Suprapubic skin (tissue), 4 donors: ENCODE results near the gene CDC25A. TPM values are rescaled to one million over a fixed set of nuclear protein-coding genes. Genes with fewer than 3 reads are reported as not detected.
"Not testable (repeated sequence)": the region's sequence is repeated elsewhere in the genome, so short reads cannot be mapped to it uniquely, and the experiment has no call there.

Experiments used
- DNase-seq, 2 donors: peaks; one replicate each; pipeline ENCODE4 v3.0.0-alpha.2; 2019; ENCODE audit warnings: low spot score in 2 of 2
- H3K27ac ChIP-seq: fragments of 200-600 bp; sonication (generic); one replicate; pipeline ENCODE4 v1.5.1; 2019
- H3K27me3 ChIP-seq: fragments of 200-600 bp; sonication (generic); one replicate; pipeline ENCODE4 v1.5.1; 2019
- H3K36me3 ChIP-seq: fragments of 200-600 bp; sonication (generic); one replicate; pipeline ENCODE4 v1.5.1; 2019
- H3K4me1 ChIP-seq: fragments of 200-600 bp; sonication (generic); one replicate; pipeline ENCODE4 v1.5.1; 2019
- H3K4me3 ChIP-seq: fragments of 200-600 bp; sonication (generic); one replicate; pipeline ENCODE4 v1.5.1; 2019; ENCODE audit warnings: mild to moderate bottlenecking
- H3K9me3 ChIP-seq: fragments of 200-600 bp; sonication (generic); one replicate; pipeline ENCODE4 v1.5.1; 2019
- EP300 ChIP-seq: sonication (generic); formaldehyde crosslinking; IDR thresholded peaks from one replicate; pipeline ENCODE4 v1.6.1; 2017; ENCODE audit warnings: antibody characterized with exemption
- POLR2A ChIP-seq, 2 donors: fragments of 450-650 bp; IDR thresholded peaks; one replicate each; pipeline ENCODE4 v1.6.1; 2017; ENCODE audit warnings: antibody characterized with exemption in 2 of 2, mild to moderate bottlenecking in 2 of 2, moderate library complexity in 2 of 2
- POLR2AphosphoS5 ChIP-seq, 3 donors: sonication (generic); formaldehyde crosslinking; IDR thresholded peaks; one replicate each; pipeline ENCODE4 v1.6.1; 2017; ENCODE audit warnings: antibody characterized with exemption in 3 of 3
- WGBS: methylation state at CpG from one replicate; pipeline ENCODE4 v1.1.5; 2018; 5-methylcytosine and 5-hydroxymethylcytosine counted together
- total RNA-seq, 4 donors: library from RNA; depleted of rRNA; stranded (reverse); fragments of >200 nt; gene quantifications; one replicate each; pipeline ENCODE4 v1.1.0, GENCODE V29; 2016
- TF ChIP-seq, protein P1 (sequence below), 2 donors: fragments of 200-600 bp in 1 of 2; fragments of 450-650 bp in 1 of 2; sonication (generic) in 1 of 2; IDR thresholded peaks; one replicate each; pipeline ENCODE4 v1.5.1; 2016 to 2019; ENCODE audit warnings: antibody characterized with exemption in 2 of 2, mild to moderate bottlenecking in 1 of 2, moderate library complexity in 1 of 2

Gene CDC25A
- total RNA-seq, 4 donors from 2014 or later, result 0.55 to 6.8 (median 0.98) TPM; not detected in 1

DNA sequence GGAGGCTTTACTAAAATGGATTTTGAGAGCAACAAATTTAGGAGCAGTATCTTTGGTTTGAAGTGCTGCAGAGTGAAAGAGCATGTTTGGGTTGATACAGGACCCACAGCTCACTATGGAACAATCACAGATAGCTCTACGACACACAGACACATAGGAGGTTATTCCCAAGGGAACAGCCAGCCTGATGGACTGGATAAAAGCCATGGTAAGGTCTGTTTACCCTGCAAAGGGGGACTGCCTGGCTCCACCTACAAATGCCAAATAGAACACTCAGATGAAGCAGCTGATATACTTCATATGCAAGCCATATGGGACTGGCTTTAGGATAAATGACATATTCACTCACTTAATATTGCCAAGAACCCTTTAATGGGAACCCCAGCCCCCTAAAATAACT lies 75.4 kb downstream of the CDC25A start:
- no peak for DNase-seq
- Histone ChIP-seq H3K27ac (no peak overlapping the region), H3K36me3 (no peaks in the 10 kb centered on the region), H3K27me3 (no peaks in the 10 kb centered on the region), H3K4me1 (no peaks in the 10 kb centered on the region), H3K4me3 (no peak overlapping the region), H3K9me3 (no peaks in the 10 kb centered on the region)
- TF ChIP-seq EP300, result no peak
- TF ChIP-seq POLR2AphosphoS5 (IDR thresholded peaks at IDR 0.05), result no peak
- TF ChIP-seq POLR2A (IDR thresholded peaks at IDR 0.05), result no peak
- TF ChIP-seq, protein P1, sequence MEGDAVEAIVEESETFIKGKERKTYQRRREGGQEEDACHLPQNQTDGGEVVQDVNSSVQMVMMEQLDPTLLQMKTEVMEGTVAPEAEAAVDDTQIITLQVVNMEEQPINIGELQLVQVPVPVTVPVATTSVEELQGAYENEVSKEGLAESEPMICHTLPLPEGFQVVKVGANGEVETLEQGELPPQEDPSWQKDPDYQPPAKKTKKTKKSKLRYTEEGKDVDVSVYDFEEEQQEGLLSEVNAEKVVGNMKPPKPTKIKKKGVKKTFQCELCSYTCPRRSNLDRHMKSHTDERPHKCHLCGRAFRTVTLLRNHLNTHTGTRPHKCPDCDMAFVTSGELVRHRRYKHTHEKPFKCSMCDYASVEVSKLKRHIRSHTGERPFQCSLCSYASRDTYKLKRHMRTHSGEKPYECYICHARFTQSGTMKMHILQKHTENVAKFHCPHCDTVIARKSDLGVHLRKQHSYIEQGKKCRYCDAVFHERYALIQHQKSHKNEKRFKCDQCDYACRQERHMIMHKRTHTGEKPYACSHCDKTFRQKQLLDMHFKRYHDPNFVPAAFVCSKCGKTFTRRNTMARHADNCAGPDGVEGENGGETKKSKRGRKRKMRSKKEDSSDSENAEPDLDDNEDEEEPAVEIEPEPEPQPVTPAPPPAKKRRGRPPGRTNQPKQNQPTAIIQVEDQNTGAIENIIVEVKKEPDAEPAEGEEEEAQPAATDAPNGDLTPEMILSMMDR (IDR thresholded peaks at IDR 0.05), result no peak
- WGBS, result 77% methylated on average over 1 of the region's 1 CpG

- H3K4me3 ChIP-seq, H3K9me3 ChIP-seq, H3K36me3 ChIP-seq, H3K27ac ChIP-seq, H3K4me1 ChIP-seq, H3K27me3 ChIP-seq, DNase-seq: not testable (repeated sequence)
- WGBS, result 83% methylated on average over 8 of the region's 8 CpGs
Observed at GRCh38 chr3:48112108-48112791, 76.0 kb downstream of the CDC25A start.

DNA sequence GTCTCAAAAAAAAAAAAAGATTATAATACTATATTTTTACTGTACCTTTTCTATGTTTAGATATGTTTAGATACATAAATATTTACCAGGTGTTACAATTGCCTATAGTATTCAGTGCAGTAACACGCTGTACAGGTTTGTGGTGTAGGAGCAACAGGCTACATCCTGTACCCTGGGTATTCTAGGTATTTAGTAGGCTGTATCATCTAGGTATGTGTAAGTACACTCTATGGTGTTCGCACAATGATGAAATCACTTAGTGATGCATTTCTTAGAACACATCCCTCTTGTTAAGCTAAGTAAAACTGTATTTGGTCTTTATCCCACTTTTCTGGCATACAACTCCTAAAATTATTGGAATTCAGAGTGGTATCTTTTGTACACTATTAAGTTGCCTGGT lies 77.8 kb downstream of the CDC25A start:
- no peak for TF ChIP-seq POLR2A (IDR thresholded peaks at IDR 0.05)
- TF ChIP-seq POLR2AphosphoS5 (IDR thresholded peaks at IDR 0.05), result no peak
- TF ChIP-seq, protein P1 (IDR thresholded peaks at IDR 0.05), result no peak
- no peak for TF ChIP-seq EP300
- WGBS, result 88% methylated on average over 2 of the region's 2 CpGs

GRCh38 chr3:48107227-48107626 lies 81.0 kb downstream of the CDC25A start:
- H3K9me3 ChIP-seq, result no peaks in the 10 kb centered on the region
- no peak for TF ChIP-seq POLR2A (IDR thresholded peaks at IDR 0.05)
- no peak for TF ChIP-seq POLR2AphosphoS5 (IDR thresholded peaks at IDR 0.05)
- no peak for TF ChIP-seq EP300
- TF ChIP-seq, protein P1 (IDR thresholded peaks at IDR 0.05), result no peak
- H3K4me1 ChIP-seq, result no peaks in the 10 kb centered on the region
- 89% methylated on average over 3 of the region's 3 CpGs for WGBS
- no peaks in the 10 kb centered on the region for H3K27me3 ChIP-seq
- no peaks in the 10 kb centered on the region for H3K36me3 ChIP-seq
- no peak overlapping the region for H3K4me3 ChIP-seq
- DNase-seq, result no peak
- no peak overlapping the region for H3K27ac ChIP-seq

More for the DNA sequence above, 77.8 kb downstream of the CDC25A start:
- no peaks in the 10 kb centered on the region for H3K9me3 ChIP-seq
- no peaks in the 10 kb centered on the region for H3K36me3 ChIP-seq
- H3K4me3 ChIP-seq, result no peak overlapping the region
- H3K4me1 ChIP-seq, result no peaks in the 10 kb centered on the region
- no peak overlapping the region for H3K27ac ChIP-seq
- DNase-seq, result no peak
- H3K27me3 ChIP-seq, result no peaks in the 10 kb centered on the region

Other genes starting within 250 kb of the CDC25A start
- 100 to 1,000 TPM; 132 to 162 (median 144) TPM for gene MAP4, start 172.0 kb downstream of the CDC25A start, total RNA-seq
- not detected for gene CAMP, start 35.1 kb upstream of the CDC25A start, total RNA-seq
- 10 to 100 TPM in 3 of 4 donors, 1 to 10 TPM in 1; 8.7 to 25.2 (median 14.6) TPM for gene ZNF589, start 52.7 kb upstream of the CDC25A start, total RNA-seq
- gene NME6, start 113.0 kb upstream of the CDC25A start, total RNA-seq, result 10 to 100 TPM; 16.9 to 27.6 (median 20.6) TPM
- not detected for gene SPINK8, start 145.2 kb upstream of the CDC25A start, total RNA-seq
- gene FBXW12, start 183.8 kb upstream of the CDC25A start, total RNA-seq, result not detected
- gene PLXNB1, start 241.7 kb upstream of the CDC25A start, total RNA-seq, result 100 to 1,000 TPM; 188 to 384 (median 220) TPM